Measurements from ENCODE around the gene NUBPL. TPM values are rescaled to one million over a fixed set of nuclear protein-coding genes. Genes with fewer than 3 reads are reported as not detected.

The NUBPL gene
- total RNA-seq, 6 donors from 2014 or later: 3.2 to 15.2 (median 8.2) TPM

GRCh38 chr14:31578792-31579501, 17.7 kb downstream of the NUBPL start:
- H3K27ac ChIP-seq: no peak overlapping the region
- no peak overlapping the region for H3K4me3 ChIP-seq
- peaks cover 3 to 7% (median 4%) of the 10 kb centered on the region in 4 donors for H3K4me1 ChIP-seq
- no peaks in the 10 kb centered on the region for H3K36me3 ChIP-seq
- no peaks in the 10 kb centered on the region for H3K27me3 ChIP-seq
- TF ChIP-seq EP300 (IDR thresholded peaks at IDR 0.05) (no peak), CTCF (IDR thresholded peaks at IDR 0.05) (no peak), POLR2AphosphoS5 (IDR thresholded peaks at IDR 0.05) (no peak), POLR2A (IDR thresholded peaks at IDR 0.05) (no peak)
- ATAC-seq (ENCODE audit: low FRiP score in 2 of 2): no peak
- H3K9me3 ChIP-seq: no peaks in the 10 kb centered on the region
- 63 to 82% methylated on average over 7 of the region's 7 CpGs for WGBS, 2 donors
- DNase-seq: no peak

GRCh38 chr14:31580234-31580633, 19.0 kb downstream of the NUBPL start:
- Histone ChIP-seq H3K36me3 (no peaks in the 10 kb centered on the region), H3K9me3 (no peaks in the 10 kb centered on the region), H3K4me1 (peaks cover 3 to 7% (median 4%) of the 10 kb centered on the region in 4 donors), H3K27me3 (no peaks in the 10 kb centered on the region), H3K4me3 (no peak overlapping the region), H3K27ac (no peak overlapping the region)
- ATAC-seq (ENCODE audit: low FRiP score in 2 of 2) (no peak), DNase-seq (no peak)
- WGBS, 2 donors: 94 to 95% methylated on average over 3 of the region's 3 CpGs
- no peak for TF ChIP-seq POLR2AphosphoS5 (IDR thresholded peaks at IDR 0.05)
- TF ChIP-seq EP300 (IDR thresholded peaks at IDR 0.05): no peak
- TF ChIP-seq POLR2A (IDR thresholded peaks at IDR 0.05): no peak

GRCh38 chr14:31582286-31582691, 21.1 kb downstream of the NUBPL start:
- Histone ChIP-seq H3K4me3 (no peak overlapping the region), H3K27ac (no peak overlapping the region)
- 60 to 63% methylated on average over 1 of the region's 1 CpG for WGBS, 2 donors

GRCh38 chr14:31582836-31583452, 21.7 kb downstream of the NUBPL start:
- H3K27ac ChIP-seq: no peak overlapping the region
- DNase-seq (no peak), ATAC-seq (ENCODE audit: low FRiP score in 2 of 2) (no peak)
- WGBS, 2 donors: 46 to 51% methylated on average over 3 of the region's 3 CpGs
- peaks cover 3 to 7% (median 4%) of the 10 kb centered on the region in 4 donors for H3K4me1 ChIP-seq
- no peaks in the 10 kb centered on the region for H3K36me3 ChIP-seq
- H3K27me3 ChIP-seq: no peaks in the 10 kb centered on the region
- no peaks in the 10 kb centered on the region for H3K9me3 ChIP-seq
- TF ChIP-seq POLR2A (IDR thresholded peaks at IDR 0.05): no peak
- no peak for TF ChIP-seq POLR2AphosphoS5 (IDR thresholded peaks at IDR 0.05)
- TF ChIP-seq CTCF (IDR thresholded peaks at IDR 0.05): no peak
- no peak for TF ChIP-seq EP300 (IDR thresholded peaks at IDR 0.05)
- H3K4me3 ChIP-seq: no peak overlapping the region

More at GRCh38 chr14:31582286-31582691, 21.1 kb downstream of the NUBPL start:
- no peaks in the 10 kb centered on the region for H3K9me3 ChIP-seq
- ATAC-seq (ENCODE audit: low FRiP score in 2 of 2) (peak in 1 of 2 donors; percentile 43), DNase-seq (no peak)
- peaks cover 3 to 7% (median 4%) of the 10 kb centered on the region in 4 donors for H3K4me1 ChIP-seq
- no peaks in the 10 kb centered on the region for H3K36me3 ChIP-seq
- H3K27me3 ChIP-seq: no peaks in the 10 kb centered on the region
- TF ChIP-seq CTCF (IDR thresholded peaks at IDR 0.05) (no peak), POLR2A (IDR thresholded peaks at IDR 0.05) (no peak), EP300 (IDR thresholded peaks at IDR 0.05) (no peak), POLR2AphosphoS5 (IDR thresholded peaks at IDR 0.05) (no peak)

GRCh38 chr14:31590206-31590605, 29.0 kb downstream of the NUBPL start:
- no peak overlapping the region for H3K27ac ChIP-seq
- no peak for DNase-seq
- H3K36me3 ChIP-seq: no peaks in the 10 kb centered on the region
- no peaks in the 10 kb centered on the region for H3K9me3 ChIP-seq
- ATAC-seq (ENCODE audit: low FRiP score in 2 of 2): no peak
- no peak overlapping the region for H3K4me3 ChIP-seq
- H3K27me3 ChIP-seq: no peaks in the 10 kb centered on the region
- peaks cover 0 to 4% (median 0%) of the 10 kb centered on the region in 4 donors for H3K4me1 ChIP-seq
- TF ChIP-seq POLR2A (IDR thresholded peaks at IDR 0.05): no peak
- TF ChIP-seq POLR2AphosphoS5 (IDR thresholded peaks at IDR 0.05): no peak
- no peak for TF ChIP-seq EP300 (IDR thresholded peaks at IDR 0.05)
- no peak for TF ChIP-seq CTCF (IDR thresholded peaks at IDR 0.05)
- 51 to 62% methylated on average over 2 of the region's 2 CpGs for WGBS, 2 donors
